Measurements from ENCODE around the gene GPRC5A. TPM values are rescaled to one million over a fixed set of nuclear protein-coding genes. Genes with fewer than 3 reads are reported as not detected.

GPRC5A gene
- total and polyA plus RNA-seq, 2 donors = 8.5 to 12.1 TPM

DNA sequence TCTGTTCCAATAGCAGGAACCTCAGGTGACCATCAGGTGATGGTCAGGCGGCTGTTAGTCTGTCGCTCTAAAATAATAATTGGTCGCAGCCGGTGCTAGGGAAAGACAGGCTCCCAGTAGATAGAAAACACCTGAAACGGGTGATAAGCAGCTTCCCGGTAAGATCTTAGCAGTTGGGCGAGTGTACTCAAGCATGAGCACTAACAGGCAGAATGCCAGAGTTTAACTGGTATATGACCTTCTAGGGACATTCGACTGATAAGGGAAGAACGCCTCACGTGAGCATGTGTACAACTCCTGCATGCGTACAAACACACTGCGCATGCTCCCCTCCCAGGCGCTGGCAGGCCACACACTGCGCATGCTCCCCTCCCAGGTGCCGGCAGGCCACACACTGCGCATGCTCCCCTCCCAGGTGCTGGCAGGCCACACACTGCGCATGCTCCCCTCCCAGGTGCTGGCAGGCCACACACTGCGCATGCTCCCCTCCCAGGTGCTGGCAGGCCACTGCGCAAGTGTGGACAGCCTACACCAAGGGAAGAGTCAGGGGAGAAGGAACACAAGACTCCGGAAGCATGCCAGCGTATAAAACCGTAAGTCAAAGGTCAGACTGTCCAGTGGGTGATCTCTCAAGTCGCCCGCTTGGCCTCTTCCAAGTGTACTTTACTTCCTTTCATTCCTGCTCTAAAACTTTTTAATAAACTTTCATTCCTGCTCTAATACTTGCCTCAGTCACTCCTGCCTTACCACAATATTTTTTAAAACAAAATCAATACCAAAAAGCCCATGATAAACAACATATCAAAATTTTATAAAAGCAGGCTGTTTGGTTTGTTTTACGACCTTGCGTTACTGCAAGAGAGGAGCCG is 36.1 kb downstream of the GPRC5A start:
- 48% methylated on average over 27 of the region's 27 CpGs for WGBS
- Histone ChIP-seq H3K4me1 (ENCODE audit: insufficient read depth) (no peaks in the 10 kb centered on the region), H3K27ac (ENCODE audit: low read depth) (no peak overlapping the region), H3K4me3 (ENCODE audit: low read depth, low read length) (peak overlapping the region; percentile 24), H3K36me3 (ENCODE audit: insufficient read depth) (no peaks in the 10 kb centered on the region)
- peak; percentile 54 for DNase-seq (ENCODE audit: extremely low spot score)

DNA sequence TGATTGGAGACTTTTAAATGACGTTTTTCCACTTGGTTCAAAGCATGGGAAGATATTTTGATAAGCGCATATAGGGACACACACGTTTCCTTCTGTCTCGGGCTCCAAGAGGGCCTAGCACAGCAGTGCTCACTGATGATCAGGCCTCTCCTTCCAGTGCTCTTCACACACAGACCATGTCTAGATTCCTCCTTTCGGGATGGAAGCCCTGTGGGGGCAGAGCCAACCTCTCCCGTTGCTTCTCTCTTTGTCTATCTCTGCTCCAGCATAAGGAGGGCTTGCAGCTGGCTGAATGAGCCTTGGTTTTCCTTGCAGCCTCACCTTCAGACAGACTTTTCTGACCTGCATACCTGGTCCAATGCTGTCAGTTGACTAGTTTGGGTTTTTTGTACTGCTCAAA is 38.3 kb downstream of the GPRC5A start:
- Histone ChIP-seq H3K4me1 (ENCODE audit: insufficient read depth) (no peaks in the 10 kb centered on the region), H3K27ac (ENCODE audit: low read depth) (no peak overlapping the region), H3K4me3 (ENCODE audit: low read depth, low read length) (no peak overlapping the region), H3K36me3 (ENCODE audit: insufficient read depth) (no peaks in the 10 kb centered on the region)
- WGBS = 90% methylated on average over 6 of the region's 6 CpGs
- no peak for DNase-seq (ENCODE audit: extremely low spot score)

DNA sequence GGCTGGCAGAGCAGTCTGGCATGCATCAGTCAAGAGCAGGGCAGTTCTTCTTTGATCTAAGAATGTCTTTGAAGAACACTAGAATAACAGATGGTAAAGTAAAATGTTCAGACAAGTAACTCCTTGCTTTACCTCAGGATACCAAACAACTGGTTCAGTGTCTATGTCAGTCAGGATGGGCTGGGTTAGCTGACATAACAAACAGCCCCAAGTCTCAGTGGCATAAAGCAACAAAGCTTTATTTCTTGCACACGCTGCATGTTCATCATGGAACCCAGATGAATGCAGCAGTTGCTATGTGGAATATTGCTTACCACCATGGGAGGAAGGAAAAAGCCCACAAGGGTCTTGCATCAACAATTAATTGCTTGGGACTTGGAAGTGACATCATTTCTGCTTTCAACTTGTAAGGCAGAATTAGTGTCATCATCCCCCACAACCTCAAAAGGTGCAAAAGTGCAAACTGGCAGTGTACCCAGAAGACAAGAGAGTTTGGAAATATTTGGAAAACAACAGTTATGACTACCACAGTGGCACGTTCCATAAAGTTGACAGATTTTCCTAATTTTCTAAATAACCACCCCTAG is 39.4 kb downstream of the GPRC5A start:
- Histone ChIP-seq H3K27ac (ENCODE audit: low read depth) (no peak overlapping the region), H3K36me3 (ENCODE audit: insufficient read depth) (no peaks in the 10 kb centered on the region), H3K4me1 (ENCODE audit: insufficient read depth) (no peaks in the 10 kb centered on the region), H3K4me3 (ENCODE audit: low read depth, low read length) (no peak overlapping the region)
- 89% methylated on average over 2 of the region's 2 CpGs for WGBS
- DNase-seq (ENCODE audit: extremely low spot score) = no peak

DNA sequence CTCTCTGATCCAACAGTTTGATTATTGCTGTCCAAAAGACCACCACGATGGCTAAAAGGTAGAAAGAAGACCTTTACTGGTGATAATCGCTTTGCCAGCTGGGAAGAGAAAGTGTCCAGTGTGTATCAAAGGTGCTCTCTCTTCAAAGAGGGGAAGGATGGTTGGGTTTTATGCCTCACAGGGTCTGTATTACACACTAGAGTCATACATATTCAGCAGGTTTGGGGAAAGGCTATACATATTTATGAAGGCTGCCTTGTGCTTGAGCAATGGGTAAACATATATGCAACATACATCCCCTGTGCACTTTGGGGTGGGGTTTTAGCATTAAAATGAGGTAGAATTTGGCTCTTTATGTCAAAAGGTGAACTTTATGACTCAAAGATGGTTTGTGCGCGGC is 42.4 kb downstream of the GPRC5A start:
- Histone ChIP-seq H3K36me3 (ENCODE audit: insufficient read depth) (no peaks in the 10 kb centered on the region), H3K4me1 (ENCODE audit: insufficient read depth) (no peaks in the 10 kb centered on the region), H3K27ac (ENCODE audit: low read depth) (no peak overlapping the region), H3K4me3 (ENCODE audit: low read depth, low read length) (no peak overlapping the region)
- 89% methylated on average over 4 of the region's 4 CpGs for WGBS
- no peak for DNase-seq (ENCODE audit: extremely low spot score)

DNA sequence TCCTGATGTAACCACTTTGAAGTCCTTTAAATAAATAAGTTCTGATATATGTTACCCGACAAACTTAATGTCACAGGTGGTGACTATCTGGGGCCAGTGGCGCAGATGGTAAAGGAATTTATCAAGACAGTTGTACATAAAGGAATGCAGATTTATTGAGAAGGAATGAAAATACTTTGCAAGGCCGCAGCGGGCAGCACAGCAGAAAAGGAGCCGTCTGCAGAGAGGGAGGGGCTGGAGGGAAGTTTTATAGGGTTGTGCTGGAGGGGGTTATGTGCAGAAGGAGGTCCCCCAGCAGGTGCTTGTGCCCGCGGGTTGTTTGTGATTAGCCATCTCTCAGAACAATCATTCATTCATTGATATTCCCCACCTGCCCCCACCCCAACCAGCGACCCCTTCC is 43.2 kb downstream of the GPRC5A start:
- Histone ChIP-seq H3K36me3 (ENCODE audit: insufficient read depth) (no peaks in the 10 kb centered on the region), H3K4me1 (ENCODE audit: insufficient read depth) (no peaks in the 10 kb centered on the region), H3K4me3 (ENCODE audit: low read depth, low read length) (no peak overlapping the region), H3K27ac (ENCODE audit: low read depth) (no peak overlapping the region)
- 39% methylated on average over 8 of the region's 8 CpGs for WGBS
- no peak for DNase-seq (ENCODE audit: extremely low spot score)

DNA sequence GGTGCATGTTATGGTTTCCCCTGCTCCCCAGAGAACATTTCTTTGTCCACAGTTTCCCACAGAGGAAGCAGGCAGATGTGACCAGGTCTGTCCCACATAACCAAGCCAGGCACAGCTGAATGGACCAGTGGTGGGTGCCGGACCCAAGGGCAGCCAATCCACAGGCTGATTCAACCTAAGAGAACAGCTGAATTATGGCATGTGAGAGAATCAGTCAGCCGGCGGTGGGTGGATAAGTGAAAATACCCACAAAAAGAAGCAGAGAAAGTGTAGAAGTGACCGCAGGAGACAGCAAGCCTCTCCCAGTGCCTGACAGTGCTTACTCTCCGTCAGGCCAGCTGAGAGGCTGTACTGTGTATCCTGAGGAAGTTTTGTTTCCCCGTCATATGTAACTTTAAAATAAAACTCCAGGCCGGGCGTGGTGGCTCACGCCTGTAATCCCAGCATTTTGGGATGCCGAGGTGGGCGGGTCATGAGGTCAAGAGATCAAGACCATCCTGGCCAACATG is 45.7 kb downstream of the GPRC5A start:
- H3K4me1 ChIP-seq (ENCODE audit: insufficient read depth) = no peaks in the 10 kb centered on the region
- 94% methylated on average over 11 of the region's 11 CpGs for WGBS
- H3K4me3 ChIP-seq (ENCODE audit: low read depth, low read length) = no peak overlapping the region
- no peak overlapping the region for H3K27ac ChIP-seq (ENCODE audit: low read depth)
- no peak for DNase-seq (ENCODE audit: extremely low spot score)
- H3K36me3 ChIP-seq (ENCODE audit: insufficient read depth) = no peaks in the 10 kb centered on the region

DNA sequence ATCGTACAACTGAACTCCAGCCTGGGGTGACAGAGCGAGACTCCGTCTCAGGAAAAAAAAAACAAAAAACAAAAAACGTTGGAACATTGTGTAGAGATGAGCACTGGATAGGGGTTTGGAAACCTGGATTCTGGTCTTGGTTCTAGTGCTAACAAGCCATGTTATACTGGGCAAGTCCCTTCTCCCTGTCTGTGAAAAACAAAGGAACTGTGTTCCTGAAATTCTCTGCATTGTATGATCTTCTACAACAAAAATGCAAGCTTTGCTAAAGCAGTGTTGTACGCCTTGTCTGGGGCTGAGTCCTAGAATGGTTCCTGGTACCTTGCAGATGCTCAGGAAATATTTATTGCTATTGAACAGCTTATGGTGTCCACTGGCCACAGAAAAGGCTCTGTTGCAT is 47.2 kb downstream of the GPRC5A start:
- 85% methylated on average over 5 of the region's 5 CpGs for WGBS
- H3K4me3 ChIP-seq (ENCODE audit: low read depth, low read length) = no peak overlapping the region

DNA sequence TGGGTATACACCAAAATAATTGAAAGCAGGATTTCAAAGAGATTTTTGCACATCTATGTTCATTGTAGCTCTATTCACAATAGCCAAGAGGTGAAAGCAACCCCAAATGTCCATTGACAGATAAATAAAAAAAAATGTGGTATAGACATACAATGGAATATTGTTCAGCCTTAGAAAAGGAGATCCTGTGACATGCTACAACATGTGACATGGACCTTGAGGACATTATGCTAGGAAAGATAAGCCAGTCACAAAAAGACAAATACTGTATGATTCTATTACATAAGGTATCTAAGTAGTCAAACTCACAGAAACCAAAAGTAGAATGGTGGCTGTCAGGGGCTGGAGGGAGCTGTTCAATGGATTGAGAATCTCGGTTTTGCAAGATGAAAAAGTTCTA is 48.5 kb downstream of the GPRC5A start:
- H3K27ac ChIP-seq (ENCODE audit: low read depth) = no peak overlapping the region
- 78% methylated on average over 1 of the region's 1 CpG for WGBS
- H3K4me3 ChIP-seq (ENCODE audit: low read depth, low read length) = no peak overlapping the region
- H3K4me1 ChIP-seq (ENCODE audit: insufficient read depth) = no peaks in the 10 kb centered on the region
- DNase-seq (ENCODE audit: extremely low spot score) = no peak
- no peaks in the 10 kb centered on the region for H3K36me3 ChIP-seq (ENCODE audit: insufficient read depth)

More for the DNA sequence above, 47.2 kb downstream of the GPRC5A start:
- Histone ChIP-seq H3K36me3 (ENCODE audit: insufficient read depth) (no peaks in the 10 kb centered on the region), H3K27ac (ENCODE audit: low read depth) (no peak overlapping the region), H3K4me1 (ENCODE audit: insufficient read depth) (no peaks in the 10 kb centered on the region)
- no peak for DNase-seq (ENCODE audit: extremely low spot score)

DNA sequence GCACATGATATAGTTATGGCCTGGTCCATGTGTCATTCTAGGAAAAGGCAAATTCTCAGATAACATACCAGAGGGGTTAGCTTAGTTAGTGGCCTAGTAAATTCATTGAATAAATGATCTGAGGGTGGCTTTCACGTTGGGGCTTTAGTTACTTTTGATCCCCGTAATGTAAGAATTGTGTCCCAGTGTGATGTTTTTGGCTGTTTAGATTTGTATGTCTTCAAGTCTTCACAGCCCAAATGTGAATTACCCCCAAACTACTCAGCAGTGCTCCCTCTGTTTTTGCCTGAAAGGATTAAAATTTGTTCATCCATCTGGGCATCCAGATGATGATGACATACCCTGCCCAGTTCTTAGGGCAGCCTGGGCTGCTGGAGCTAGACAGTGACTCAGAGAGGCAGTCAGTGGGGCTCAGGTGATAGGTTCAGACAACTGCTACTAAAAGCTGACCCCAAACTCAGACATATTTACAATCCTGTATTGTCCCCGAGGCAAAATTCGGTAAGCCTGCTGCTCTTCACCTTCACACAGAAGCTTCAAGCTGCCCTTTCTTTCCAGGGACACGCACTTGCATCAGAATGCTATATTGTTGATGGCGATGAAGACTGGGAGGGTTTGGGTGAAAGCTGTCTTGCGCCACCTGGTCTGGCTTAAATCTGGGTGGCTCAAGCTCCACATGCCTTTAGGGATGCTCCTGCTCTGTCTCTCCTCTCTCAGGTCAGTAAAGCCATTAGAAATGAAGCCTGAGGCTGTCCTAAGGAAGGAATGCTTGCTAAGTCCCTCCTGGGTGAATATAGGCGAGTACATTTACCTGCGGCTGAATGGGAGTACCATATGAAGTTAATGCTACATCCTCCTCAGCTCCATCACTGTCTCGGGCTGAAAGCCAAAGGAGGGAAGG is 50.3 kb downstream of the GPRC5A start:
- H3K27ac ChIP-seq (ENCODE audit: low read depth) = no peak overlapping the region
- H3K4me3 ChIP-seq (ENCODE audit: low read depth, low read length) = no peak overlapping the region
- no peak for DNase-seq (ENCODE audit: extremely low spot score)
- no peaks in the 10 kb centered on the region for H3K4me1 ChIP-seq (ENCODE audit: insufficient read depth)
- H3K36me3 ChIP-seq (ENCODE audit: insufficient read depth) = no peaks in the 10 kb centered on the region
- 91% methylated on average over 10 of the region's 10 CpGs for WGBS

DNA sequence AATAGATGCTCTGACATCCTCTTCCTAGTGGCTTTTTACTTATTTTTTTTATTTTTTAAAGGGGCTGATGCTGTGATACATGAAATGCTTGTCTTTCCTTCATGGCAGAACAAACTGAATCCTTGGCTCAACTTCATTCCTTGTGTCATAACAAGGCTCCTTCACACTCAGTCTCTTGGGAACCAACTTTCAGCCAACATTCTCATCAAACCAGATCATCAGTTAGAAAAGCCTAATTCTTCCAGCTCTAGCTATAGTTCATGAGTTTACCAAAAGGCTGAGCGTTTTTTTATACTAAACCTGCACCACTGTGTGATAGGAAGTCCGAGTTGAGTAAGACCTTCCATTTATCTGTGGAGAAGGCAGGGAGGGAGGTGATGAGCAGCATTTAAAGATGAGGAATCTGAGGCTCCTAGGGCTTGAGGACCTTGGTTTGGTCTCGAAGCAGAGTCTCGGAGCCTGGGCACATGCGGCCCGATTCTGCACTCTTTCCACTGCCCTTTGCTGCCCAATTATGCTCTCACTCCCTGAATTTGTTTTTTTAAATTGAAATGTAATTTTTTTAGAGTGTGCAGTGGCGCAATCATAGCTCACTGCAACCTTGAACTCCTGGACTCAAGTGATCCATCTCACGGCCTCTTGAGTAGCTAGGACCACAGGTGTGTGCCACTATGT is 52.4 kb downstream of the GPRC5A start:
- Histone ChIP-seq H3K4me1 (ENCODE audit: insufficient read depth) (no peaks in the 10 kb centered on the region), H3K36me3 (ENCODE audit: insufficient read depth) (no peaks in the 10 kb centered on the region), H3K4me3 (ENCODE audit: low read depth, low read length) (no peak overlapping the region), H3K27ac (ENCODE audit: low read depth) (no peak overlapping the region)
- 82% methylated on average over 8 of the region's 8 CpGs for WGBS
- DNase-seq (ENCODE audit: extremely low spot score) = no peak

DNA sequence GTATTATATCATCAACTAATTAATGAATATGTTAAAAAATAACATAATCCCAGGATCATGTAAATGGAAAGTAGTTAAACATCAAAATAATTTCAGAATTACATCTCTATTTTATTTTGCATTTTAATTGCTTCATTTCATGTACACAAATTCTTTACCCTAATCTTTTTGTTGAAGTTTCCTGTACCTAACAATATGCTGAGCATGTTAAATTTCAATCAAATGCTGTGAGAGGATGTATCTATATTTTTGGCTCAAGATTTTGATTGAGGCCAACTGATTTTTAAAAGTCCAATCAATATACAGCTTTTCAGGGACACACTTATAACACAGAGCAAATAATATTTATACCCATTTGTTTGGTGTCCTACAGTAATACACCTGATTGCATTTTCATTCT is 54.2 kb downstream of the GPRC5A start:
- Histone ChIP-seq H3K36me3 (ENCODE audit: insufficient read depth) (no peaks in the 10 kb centered on the region), H3K4me3 (ENCODE audit: low read depth, low read length) (no peak overlapping the region), H3K4me1 (ENCODE audit: insufficient read depth) (no peaks in the 10 kb centered on the region), H3K27ac (ENCODE audit: low read depth) (no peak overlapping the region)
- no peak for DNase-seq (ENCODE audit: extremely low spot score)

DNA sequence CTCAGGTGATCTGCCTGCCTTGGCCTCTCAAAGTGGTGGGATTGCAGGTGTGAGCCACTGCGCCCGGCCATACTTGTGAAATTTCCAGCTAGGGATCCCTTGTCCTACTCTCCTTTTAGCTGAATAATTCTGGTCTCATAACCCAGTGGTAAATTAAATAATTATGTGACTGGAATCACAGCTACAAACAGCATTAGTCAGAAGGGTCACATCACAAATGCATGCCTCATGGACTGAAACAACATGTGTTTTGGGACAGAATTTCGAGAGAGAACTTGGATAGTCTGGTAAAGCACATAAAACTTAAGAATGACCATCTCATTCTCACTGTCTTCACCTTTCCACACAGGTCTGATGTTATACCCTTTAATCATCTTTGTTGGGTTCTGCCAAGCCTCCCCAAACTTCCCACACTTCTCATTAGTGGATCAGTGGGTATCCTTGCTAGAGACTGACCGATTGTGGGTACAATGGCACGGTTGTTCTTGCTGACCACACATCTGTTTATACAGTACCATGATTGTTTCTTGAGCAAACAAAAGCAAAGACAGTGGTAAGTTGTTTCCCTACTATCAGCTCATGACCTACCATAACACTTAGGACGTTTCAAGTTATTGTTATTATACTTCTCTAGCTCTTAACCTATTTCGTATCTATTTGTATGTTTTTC is 55.5 kb downstream of the GPRC5A start:
- no peak for DNase-seq (ENCODE audit: extremely low spot score)
- Histone ChIP-seq H3K4me3 (ENCODE audit: low read depth, low read length) (no peak overlapping the region), H3K27ac (ENCODE audit: low read depth) (no peak overlapping the region), H3K4me1 (ENCODE audit: insufficient read depth) (no peaks in the 10 kb centered on the region), H3K36me3 (ENCODE audit: insufficient read depth) (no peaks in the 10 kb centered on the region)
- WGBS = 86% methylated on average over 7 of the region's 7 CpGs

DNA sequence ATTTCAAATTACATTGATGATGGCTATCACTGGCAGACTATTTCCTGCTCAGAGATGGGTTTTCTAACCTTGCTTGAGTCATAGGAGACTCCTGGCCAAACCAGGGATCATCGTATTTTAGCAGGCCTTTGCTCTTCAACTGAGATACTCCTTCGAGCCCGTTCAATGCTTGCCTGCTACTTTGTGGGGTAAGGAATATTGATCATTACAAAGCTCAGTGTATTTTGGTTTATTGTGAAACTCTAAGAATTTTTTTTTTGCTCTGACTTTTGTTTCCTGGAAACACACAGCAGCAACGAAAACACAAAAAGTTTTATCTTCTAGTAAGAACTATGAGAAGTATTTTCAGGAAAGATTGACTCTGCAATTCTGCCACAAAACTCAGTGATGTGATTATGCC is 56.5 kb downstream of the GPRC5A start:
- no peak overlapping the region for H3K4me3 ChIP-seq (ENCODE audit: low read depth, low read length)

More for the DNA sequence above, 56.5 kb downstream of the GPRC5A start:
- DNase-seq (ENCODE audit: extremely low spot score) = no peak
- H3K4me1 ChIP-seq (ENCODE audit: insufficient read depth) = no peaks in the 10 kb centered on the region
- no peak overlapping the region for H3K27ac ChIP-seq (ENCODE audit: low read depth)
- H3K36me3 ChIP-seq (ENCODE audit: insufficient read depth) = no peaks in the 10 kb centered on the region
- WGBS = 86% methylated on average over 4 of the region's 4 CpGs

Measured in urinary bladder (tissue), 4 donors.